ENCODE measurements around the gene HOXA5.

The HOXA5 gene

DNA sequence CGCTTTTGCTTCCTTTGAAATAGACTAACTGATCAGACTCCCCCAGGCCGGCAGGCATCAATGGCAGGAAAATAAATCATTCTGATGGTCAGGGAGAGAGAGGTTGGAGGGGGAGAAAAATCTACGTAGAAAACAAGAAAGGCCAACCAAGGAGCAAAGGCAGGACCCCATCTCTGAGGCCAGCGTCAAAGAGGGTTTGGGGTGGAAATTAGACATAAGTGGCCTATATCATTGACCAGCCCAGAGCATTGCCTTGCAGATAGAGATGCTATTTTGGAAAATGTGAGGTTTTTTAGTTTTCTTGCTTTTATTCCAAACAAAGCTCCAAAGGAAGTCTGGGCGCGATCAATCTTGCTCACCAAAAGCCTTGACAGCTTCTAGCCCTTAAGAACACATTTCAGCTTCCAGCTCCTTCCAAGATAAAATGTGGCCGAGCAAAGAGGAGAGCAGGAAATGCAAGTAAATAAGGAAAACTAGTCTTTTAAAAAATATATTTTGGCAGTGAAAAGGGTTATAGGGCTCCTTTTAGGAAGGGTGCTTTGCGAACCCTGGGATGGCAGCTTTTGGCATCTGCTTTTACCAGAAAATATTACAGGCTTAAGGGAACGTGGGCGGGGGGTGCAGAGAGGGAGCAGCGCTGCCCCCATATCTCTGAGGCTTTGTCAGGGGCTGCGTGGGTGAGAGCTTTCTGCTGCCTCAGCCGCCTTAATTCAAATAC is 39.0 kb downstream of the HOXA5 start:
- DNase-seq = no peak

- no peak for DNase-seq
Measured at GRCh38 chr7:27103489-27104226, 39.8 kb downstream of the HOXA5 start.

- DNase-seq = no peak
Measured at GRCh38 chr7:27102581-27103442, 40.7 kb downstream of the HOXA5 start, which contains the start of gene HOXA2. HOXA2 (minus strand) TSS chr7:27102683; CDS start chr7:27102500, 183 bp downstream.

DNA sequence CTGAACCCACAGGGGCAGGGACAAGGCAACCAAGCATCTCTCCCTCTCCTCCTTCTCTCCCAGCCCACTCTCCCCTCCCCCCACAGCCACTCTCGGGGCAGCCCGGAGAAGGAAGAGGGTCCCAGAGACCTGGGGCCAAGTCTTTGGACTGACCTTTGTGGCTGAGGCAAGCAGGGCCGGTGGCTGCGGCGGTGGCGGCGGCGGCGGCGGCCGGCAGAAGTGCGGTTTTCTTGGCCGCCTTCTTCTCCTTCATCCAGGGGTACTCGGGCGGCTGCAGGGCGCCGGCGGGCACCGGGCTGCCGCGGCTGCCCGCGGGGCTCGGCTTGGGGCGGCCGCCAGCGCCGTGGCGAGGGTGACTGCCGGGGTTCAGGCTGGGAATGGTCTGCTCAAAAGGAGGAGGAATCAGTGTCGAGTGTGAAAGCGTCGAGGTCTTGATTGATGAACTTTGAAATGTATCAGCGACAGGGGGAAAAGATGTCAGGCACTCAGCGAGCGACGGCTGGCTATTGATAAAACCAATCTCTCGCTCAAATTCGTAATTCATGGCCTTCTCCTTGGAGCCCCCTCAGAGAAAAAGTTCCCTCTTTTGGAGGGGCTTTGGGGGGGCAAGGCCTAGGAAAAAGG is 41.4 kb downstream of the HOXA5 start:
- no peak for DNase-seq

DNA sequence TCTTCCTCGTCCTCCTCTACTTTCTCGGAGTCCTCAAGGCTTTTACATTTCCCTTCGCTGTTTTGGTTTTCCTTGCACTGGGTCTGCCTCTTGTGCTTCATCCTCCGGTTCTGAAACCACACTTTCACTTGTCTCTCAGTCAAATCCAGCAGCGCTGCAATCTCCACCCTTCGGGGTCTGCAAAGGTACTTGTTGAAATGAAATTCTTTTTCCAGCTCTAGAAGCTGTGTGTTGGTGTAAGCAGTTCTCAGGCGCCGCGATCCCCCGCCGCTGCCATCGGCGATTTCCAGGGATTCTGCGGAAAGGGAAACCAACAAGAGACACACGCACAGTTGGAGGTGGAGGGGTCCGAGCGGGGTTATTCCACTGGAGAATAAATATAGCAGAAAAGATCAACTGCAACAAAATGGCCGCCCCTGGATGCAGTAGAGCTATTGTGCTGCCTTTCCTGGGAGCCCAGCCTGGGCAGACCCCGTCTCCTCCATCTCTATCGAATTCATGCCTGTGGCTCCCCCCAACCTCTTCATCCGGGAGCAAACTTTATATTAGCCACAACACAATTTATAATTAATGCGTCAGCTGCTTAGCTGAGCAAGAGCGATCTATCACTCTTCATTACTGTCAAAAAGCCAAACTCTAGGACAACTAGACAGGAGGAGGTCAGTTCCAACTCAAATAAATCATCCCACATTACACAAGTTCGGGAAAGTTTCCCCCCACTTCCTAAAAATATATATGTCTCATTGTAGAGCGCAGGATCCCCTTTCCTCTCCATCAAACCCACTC is 42.1 kb downstream of the HOXA5 start:
- no peak for DNase-seq

GRCh38 chr7:27100694-27101170 is 42.7 kb downstream of the HOXA5 start:
- DNase-seq = no peak

GRCh38 chr7:27099453-27100370 is 43.8 kb downstream of the HOXA5 start:
- DNase-seq = no peak

DNA sequence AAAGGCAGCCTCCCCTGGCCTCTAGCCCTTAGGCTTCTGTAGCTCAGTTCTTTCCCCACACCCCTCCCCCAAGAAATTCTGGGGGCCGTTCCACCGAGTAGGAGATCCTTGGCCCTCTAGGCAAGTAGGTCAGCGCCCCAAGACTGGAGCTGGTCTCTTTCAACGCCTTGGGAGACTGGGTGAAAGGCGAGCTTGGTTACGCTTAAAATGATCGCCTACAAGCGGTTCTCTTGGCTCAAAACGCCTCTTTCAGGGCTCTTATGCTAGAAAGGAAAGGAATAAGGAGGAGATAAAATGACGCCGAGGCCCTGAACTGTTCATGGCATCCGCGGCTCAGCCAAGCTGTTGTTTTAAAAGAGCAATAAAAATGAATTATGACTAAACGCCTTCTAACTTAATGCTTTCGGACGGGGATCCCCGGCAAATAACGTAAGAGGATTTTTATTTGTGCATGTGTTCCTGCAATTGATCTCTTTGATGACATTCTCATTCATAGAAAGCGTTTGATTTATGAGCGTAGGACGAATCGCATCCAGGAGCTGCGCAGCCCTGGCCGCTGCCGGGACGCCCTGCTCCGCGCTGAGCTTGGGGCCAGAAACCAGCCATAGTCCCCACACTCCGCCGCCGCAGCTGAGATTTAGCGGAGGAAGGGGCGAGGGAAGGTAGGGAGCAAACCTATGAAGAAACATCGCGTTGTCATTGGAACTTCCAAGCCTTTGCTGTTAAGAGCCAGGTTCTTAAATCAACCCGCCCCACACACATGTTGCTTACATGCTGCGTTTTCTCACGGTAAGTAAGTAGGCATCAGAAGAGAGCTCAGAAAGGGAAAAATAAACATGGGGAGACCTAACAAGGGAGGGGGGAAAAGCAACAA is 44.7 kb downstream of the HOXA5 start:
- DNase-seq = peak; percentile 42

- no peak for DNase-seq
Measured at GRCh38 chr7:27097686-27098577, 45.5 kb downstream of the HOXA5 start.

DNA sequence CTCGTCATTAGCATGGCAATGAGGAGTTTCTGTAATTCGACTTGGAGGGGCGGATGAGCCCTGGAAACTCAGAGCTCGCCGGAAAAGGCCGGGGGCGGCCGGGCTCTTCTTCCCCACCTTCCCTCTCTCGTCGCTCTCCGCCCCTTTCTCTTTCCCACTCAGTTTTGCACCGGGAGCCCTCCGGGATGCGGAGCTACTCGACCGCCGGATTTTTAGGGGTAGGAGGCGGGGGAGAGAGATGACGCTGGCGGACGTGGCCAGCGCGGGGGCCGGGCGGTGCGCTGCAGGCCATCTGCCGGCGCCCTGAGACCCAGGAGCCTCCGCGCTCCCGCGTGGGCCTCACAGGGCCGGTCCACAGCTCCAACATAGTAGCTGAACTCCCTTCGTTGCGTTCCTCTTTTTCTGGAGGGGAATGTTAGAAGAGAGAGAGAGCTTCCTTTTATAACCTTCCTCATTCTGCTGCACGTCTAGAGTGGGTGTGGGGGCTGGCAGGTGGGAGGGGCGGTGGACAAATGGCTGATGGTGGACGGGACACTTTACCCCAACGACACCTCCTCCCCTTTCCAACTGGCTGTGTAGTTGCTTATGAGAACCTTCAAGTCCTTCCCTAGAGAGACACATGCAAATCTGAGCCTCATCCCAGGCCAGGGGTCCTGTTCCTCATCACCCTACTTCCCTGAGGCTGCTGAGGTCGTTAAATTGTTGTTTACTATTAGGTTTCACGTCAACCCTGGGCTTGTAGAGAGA is 46.5 kb downstream of the HOXA5 start:
- no peak for DNase-seq

- peak; percentile 76 for DNase-seq
Measured at GRCh38 chr7:27095897-27096767, 47.3 kb downstream of the HOXA5 start, which contains the start of gene HOXA1. HOXA1 (minus strand) TSS chr7:27096000; CDS start chr7:27095912, 88 bp downstream.

- DNase-seq = no peak
Measured at GRCh38 chr7:27095050-27095896, 48.2 kb downstream of the HOXA5 start.

GRCh38 chr7:27094304-27095049 is 49.0 kb downstream of the HOXA5 start:
- DNase-seq = no peak

DNA sequence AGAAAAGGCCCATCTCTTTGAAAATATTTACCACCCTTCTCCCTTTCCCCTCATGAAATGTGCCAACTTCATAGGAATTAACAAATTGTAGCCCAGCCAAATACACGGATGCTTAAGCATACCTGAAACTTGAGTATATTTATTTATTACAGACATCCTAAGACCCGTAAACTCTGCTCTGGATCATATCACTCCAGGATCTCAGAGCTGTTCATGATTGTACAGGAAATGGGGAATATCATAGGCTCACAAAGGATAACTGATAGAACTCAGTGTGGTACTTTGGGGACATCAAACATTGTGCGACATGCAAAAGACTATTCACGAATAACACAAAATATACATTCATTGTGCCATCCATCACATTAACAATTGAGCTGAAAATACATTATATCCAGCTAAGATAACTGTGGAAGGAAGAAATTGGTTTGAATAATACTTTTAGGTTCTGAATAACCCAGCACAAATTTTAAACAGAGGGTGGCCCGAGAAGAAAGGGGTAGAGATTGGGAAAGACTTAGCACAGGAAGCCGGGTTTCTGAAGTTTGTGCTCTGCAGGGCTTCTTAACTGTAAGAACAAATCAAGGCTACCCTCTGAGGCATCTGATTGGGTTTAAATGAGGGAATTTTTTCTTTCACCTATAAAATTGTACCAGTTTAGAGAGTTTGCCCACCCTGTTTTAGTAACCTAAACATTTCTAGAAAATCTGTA is 50.1 kb downstream of the HOXA5 start:
- DNase-seq = no peak

DNA sequence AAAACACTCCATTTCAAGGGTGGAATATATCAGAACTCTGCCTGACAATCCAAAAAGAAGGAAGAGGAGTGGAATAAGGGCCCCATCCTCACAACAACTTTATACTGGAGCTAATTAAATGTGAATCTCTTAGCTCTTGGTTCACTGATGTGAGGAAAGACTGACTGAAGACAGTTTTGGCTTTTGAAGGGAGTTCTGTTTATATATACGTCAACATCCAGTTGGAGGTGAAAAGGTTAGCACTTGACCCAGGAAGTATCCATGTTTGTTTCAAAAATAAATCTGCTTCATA is 50.7 kb downstream of the HOXA5 start:
- no peak for DNase-seq

Data from DMS79 (cell line).